ENCODE results near the gene TBC1D22A.

The TBC1D22A gene

GRCh38 chr22:47022075-47022473, 259.6 kb downstream of the TBC1D22A start:
- DNase-seq (ENCODE audit: low read depth in 2 of 3, low spot score in 2 of 3), result no peak

- no peak for DNase-seq (ENCODE audit: low read depth in 2 of 3, low spot score in 2 of 3)
Measured at GRCh38 chr22:47022475-47022874, 260.0 kb downstream of the TBC1D22A start.

GRCh38 chr22:47023871-47024270, 261.4 kb downstream of the TBC1D22A start:
- no peak for DNase-seq (ENCODE audit: low read depth in 2 of 3, low spot score in 2 of 3)

DNA sequence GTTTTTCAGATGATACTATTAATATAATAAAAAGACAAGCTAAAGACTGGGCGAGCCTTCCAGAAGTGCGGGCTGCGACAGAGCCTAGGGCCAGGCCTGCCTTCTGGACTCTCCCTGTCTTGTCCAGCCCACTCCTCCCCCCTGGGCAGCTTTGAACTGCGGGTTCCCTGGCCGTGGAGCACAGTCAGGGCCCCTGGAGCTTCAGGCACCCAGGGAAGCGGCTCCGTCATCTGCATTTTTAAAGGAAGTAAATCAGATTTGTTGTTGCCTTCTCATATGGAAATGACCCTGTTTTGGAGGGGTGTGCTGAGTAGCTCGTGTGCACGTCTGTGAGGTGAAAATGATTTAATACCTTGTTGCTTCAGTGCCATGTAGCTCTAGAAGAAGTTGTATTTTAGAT, 265.3 kb downstream of the TBC1D22A start:
- DNase-seq (ENCODE audit: low read depth in 2 of 3, low spot score in 2 of 3), result no peak

GRCh38 chr22:47029244-47030074, 267.0 kb downstream of the TBC1D22A start:
- DNase-seq (ENCODE audit: low read depth in 2 of 3, low spot score in 2 of 3), result no peak

GRCh38 chr22:47030143-47030661, 267.8 kb downstream of the TBC1D22A start:
- DNase-seq (ENCODE audit: low read depth in 2 of 3, low spot score in 2 of 3), result no peak

- DNase-seq (ENCODE audit: low read depth in 2 of 3, low spot score in 2 of 3), result no peak
Measured at GRCh38 chr22:47030881-47031627, 268.6 kb downstream of the TBC1D22A start.

- no peak for DNase-seq (ENCODE audit: low read depth in 2 of 3, low spot score in 2 of 3)
Measured at GRCh38 chr22:47031628-47031915, 269.1 kb downstream of the TBC1D22A start.

- no peak for DNase-seq (ENCODE audit: low read depth in 2 of 3, low spot score in 2 of 3)
Measured at GRCh38 chr22:47032091-47032943, 269.9 kb downstream of the TBC1D22A start.

DNA sequence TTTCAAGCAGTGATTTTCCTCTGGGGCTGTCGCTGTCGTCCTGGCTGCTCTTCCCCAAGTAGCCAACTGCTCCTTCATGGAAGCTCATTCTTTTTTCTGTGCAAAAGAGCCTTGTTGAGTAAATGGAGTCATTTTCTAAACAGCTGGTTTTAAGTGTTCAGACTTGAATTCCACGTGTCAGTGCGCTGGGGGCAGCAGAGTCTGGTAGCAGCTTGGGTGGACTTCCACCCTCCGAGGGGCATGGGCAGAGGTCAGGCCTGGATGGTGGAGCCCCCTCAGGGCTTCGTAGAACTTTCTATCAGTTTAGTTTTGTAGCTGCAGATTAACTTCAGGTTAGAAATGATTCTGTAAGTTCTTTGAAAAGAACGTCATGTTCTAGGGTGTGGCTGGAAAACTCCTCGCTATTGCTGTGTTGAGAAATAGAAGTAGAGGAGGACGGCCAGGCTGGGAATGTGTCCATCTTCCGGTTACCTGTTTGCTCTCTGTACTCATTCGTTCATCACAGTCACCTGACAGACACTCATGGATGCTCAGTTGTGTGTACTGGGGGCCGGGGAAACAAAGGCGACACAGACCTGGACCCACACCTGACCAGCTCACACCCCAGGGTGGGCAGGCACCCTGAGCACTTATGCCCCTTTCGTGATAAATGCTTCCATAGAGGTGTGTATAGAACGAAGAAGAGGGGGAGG, 270.7 kb downstream of the TBC1D22A start:
- no peak for DNase-seq (ENCODE audit: low read depth in 2 of 3, low spot score in 2 of 3)

DNA sequence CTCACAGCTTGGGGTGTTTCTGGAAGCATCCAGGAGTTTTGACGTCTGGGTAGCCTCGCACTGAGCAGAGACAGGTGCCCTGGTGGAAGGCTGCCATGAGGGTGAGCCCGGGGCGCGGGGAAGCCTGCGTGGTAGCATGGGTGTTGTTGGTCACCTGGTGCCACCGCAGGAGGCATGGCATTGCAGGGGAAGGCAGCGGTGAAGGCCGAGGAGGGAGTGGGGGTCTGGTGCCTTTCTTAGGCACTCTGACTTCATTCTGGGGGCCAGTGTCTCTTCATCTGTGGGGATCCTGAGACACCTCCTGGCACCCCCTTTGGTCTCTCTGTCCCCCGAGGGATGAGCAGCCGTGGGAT, 271.2 kb downstream of the TBC1D22A start:
- no peak for DNase-seq (ENCODE audit: low read depth in 2 of 3, low spot score in 2 of 3)

- DNase-seq (ENCODE audit: low read depth in 2 of 3, low spot score in 2 of 3), result no peak
Measured at GRCh38 chr22:47034076-47034808, 271.8 kb downstream of the TBC1D22A start.

DNA sequence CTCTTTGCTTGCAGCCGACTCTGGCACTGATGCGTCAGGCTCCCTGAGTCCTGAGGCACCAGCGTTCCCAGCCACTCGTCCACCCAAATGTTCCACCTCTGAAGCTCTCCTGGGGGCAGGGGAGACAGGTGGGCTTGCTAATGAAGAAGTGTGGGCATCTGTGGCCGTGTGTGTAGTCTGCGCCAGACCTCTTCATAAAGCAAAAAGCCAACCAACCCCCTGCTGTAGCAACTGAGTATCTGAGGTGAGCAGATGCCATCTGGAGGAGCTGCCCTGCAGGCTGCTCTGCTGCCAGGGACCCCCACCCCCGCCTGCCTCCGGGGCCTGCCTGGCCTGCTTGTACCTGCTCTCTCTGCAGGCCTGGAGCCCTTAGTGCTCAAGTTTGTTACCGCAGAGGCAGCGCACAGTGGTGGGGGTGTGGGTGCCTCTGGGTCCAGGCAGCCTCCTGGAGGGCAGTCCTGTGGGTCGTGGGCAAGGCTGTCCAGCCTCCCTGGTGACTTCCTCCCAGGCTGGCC, 272.5 kb downstream of the TBC1D22A start:
- DNase-seq (ENCODE audit: low read depth in 2 of 3, low spot score in 2 of 3), result no peak

DNA sequence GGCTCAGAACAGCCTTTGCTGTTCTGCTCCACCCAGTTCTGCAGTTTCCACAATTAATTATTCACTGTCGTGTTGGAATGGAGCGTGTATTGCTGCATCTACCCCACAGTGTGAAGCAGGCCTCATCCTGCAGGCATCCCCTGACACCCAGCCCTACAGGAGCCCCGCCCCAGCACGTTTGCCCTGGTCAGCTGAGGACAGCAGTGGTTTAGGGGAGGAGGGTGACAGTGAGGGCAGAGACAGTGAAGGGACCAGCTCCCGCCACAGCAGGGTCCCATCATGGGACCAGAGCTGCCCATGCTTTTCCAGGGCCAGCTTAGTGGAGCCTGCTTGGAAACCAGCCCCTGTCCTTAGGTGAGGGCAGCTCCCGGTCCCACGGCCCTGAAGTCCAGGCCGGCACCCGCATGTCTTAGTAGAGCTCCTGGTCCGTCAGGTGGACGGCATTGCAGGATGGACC, 273.0 kb downstream of the TBC1D22A start:
- DNase-seq (ENCODE audit: low read depth in 2 of 3, low spot score in 2 of 3), result no peak

- DNase-seq (ENCODE audit: low read depth in 2 of 3, low spot score in 2 of 3), result no peak
Measured at GRCh38 chr22:47036352-47036751, 273.9 kb downstream of the TBC1D22A start.

- DNase-seq (ENCODE audit: low read depth in 2 of 3, low spot score in 2 of 3), result no peak
Measured at GRCh38 chr22:47036936-47037485, 274.6 kb downstream of the TBC1D22A start.

GRCh38 chr22:47038206-47038835, 275.9 kb downstream of the TBC1D22A start:
- no peak for DNase-seq (ENCODE audit: low read depth in 2 of 3, low spot score in 2 of 3)

DNA sequence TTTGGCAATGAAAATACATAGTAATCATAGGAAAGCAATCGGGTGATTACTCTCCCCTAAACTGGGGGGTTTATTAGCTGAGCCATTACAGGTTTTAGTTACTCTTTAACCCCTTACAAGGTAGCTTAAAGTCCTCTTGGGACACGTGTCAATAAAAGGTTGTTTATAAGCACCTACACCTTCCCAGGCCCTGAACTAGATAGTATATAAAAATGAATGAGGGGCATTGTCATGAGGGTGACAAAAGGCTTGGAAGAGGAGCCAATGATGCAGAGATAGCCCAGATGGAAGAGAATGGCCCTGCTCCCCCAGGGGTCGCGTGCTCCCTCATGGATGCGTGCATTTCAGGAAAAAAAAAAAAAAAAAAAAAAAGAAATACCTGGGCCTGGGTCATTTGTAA, 276.9 kb downstream of the TBC1D22A start:
- no peak for DNase-seq (ENCODE audit: low read depth in 2 of 3, low spot score in 2 of 3)

Data from activated CD8-positive, alpha-beta memory T cell treated with anti-CD3 and anti-CD28 coated beads for 48 hours (primary cell).